Chondrocyte (in vitro differentiated cells): ENCODE data around the gene USO1. TPM values are rescaled to one million over a fixed set of nuclear protein-coding genes. Genes with fewer than 3 reads are reported as not detected.
"Not testable (repeated sequence)": the region's sequence is repeated elsewhere in the genome, so short reads cannot be mapped to it uniquely, and the experiment has no call there.

ENCODE experiments used
- DNase-seq: peaks from one replicate; pipeline ENCODE4 v3.0.0; 2021; ENCODE audit warnings: mixed read lengths, low spot score
- H3K27ac Mint-ChIP-seq: one replicate; pipeline ENCODE4 v1.8.0; 2021; ENCODE audit warnings: mild to moderate bottlenecking, moderate library complexity, mixed read lengths; ENCODE audit not compliant: unreplicated experiment
- H3K27me3 Mint-ChIP-seq: 2 replicates; pipeline ENCODE4 v1.8.0; 2021; ENCODE audit warnings: low read depth, mixed read lengths
- H3K36me3 Mint-ChIP-seq: 2 replicates; pipeline ENCODE4 v1.8.0; 2021; ENCODE audit warnings: low read depth, mixed read lengths
- H3K4me1 Mint-ChIP-seq: 2 replicates; pipeline ENCODE4 v1.8.0; 2021; ENCODE audit warnings: low read depth, mild to moderate bottlenecking, mixed read lengths
- H3K4me3 Mint-ChIP-seq: one replicate; pipeline ENCODE4 v1.8.0; 2021; ENCODE audit warnings: mild to moderate bottlenecking, moderate library complexity, mixed read lengths; ENCODE audit not compliant: unreplicated experiment
- H3K9me3 Mint-ChIP-seq: 2 replicates; pipeline ENCODE4 v1.8.0; 2021; ENCODE audit warnings: low read depth, mixed read lengths
- CTCF ChIP-seq: fragments of 200-600 bp; sonication (generic); IDR thresholded peaks from 2 replicates; pipeline ENCODE4 v1.5.0; 2021; ENCODE audit warnings: antibody characterized with exemption, mild to moderate bottlenecking, moderate library complexity
- total RNA-seq: library from RNA; stranded (reverse); gene quantifications from 3 replicates; pipeline ENCODE4 v1.2.1, GENCODE V29; 2021

USO1 gene
- total RNA-seq, 1 donor from 2014 or later, result 86.4 TPM

DNA sequence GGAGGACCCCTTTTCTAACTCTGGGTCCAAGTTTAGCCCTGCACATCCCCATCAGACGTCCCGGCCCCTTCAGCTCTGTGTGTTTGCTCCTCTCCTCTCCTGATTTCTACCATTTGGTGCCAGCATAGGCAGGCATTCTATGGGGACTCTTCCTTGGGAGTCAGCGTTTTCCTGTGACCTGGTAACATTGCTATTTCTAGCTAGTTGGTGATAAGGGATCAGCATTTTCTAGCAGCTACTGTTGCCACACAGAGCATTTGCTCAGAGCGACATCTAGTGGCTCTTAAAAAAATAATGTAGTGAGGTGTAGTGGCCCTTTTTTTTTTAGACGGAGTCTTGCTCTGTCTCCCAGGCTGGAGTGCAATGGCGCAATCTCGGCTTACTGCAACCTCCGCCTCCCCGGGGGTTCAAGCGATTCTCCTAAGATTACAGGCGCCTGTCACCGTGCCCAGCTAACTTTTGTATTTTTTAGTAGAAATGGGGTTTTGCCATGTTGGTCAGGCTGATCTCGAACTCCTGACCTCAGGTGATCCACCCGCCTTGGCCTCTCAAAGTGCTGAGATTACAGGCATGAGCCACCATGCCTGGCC is 123.9 kb downstream of the USO1 start:
- not testable (repeated sequence) for H3K4me3 Mint-ChIP-seq, H3K27me3 Mint-ChIP-seq, H3K36me3 Mint-ChIP-seq, DNase-seq, H3K9me3 Mint-ChIP-seq
- Mint-ChIP-seq H3K4me1 (peaks cover 33% of the 10 kb centered on the region), H3K27ac (peak overlapping the region; percentile 80)
- peak; percentile 88 for TF ChIP-seq CTCF

DNA sequence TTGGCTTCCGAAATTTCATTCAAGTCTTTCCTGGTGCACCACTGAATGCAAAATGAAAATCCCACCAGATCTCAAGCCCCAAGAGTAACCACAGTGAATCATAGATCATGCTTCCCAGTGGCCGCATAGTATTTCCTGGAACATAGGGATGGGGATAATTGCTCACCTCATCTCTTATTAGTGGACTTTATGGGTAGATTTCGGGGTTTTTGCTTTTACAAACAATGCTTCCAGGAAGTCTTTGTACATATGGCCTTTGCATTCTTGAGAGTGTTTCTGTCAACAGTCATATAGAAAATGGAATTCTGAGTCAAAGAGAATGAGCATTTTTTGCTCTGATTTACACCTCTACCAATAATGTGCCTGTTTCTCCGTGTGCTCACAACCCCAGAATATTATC is 124.5 kb downstream of the USO1 start:
- H3K27ac Mint-ChIP-seq, result no peak overlapping the region
- no peak for TF ChIP-seq CTCF

GRCh38 chr4:75849461-75849860 is 125.1 kb downstream of the USO1 start:
- Mint-ChIP-seq H3K4me1 (peaks cover 23% of the 10 kb centered on the region), H3K27ac (no peak overlapping the region), H3K4me3 (no peak overlapping the region), H3K27me3 (peaks cover 6% of the 10 kb centered on the region), H3K9me3 (no peaks in the 10 kb centered on the region), H3K36me3 (no peaks in the 10 kb centered on the region)
- TF ChIP-seq CTCF, result no peak
- DNase-seq, result no peak

More for the DNA sequence above, 124.5 kb downstream of the USO1 start:
- no peak for DNase-seq
- no peaks in the 10 kb centered on the region for H3K9me3 Mint-ChIP-seq
- H3K4me1 Mint-ChIP-seq, result peaks cover 29% of the 10 kb centered on the region
- peaks cover 4% of the 10 kb centered on the region for H3K27me3 Mint-ChIP-seq
- H3K36me3 Mint-ChIP-seq, result no peaks in the 10 kb centered on the region
- H3K4me3 Mint-ChIP-seq, result no peak overlapping the region

DNA sequence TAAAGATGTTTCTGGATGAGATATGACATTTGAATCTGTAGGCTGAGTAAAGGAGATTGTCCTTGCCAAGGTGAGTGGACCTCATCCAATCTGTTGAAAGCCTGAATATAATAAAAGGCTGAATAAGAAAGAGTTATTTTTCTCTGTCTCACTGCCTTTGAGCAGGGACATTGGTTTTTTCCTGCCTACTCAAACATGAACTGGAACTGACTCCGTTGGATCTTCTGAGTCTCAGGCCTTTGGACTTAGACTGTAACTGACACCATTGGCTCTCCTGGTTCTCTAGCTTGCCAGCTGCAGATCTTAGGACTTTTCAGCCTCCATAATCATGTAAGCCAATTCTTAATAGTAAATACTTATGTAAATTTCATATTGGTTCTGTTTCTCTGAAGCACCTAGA is 134.3 kb downstream of the USO1 start:
- peaks cover 5% of the 10 kb centered on the region for H3K27me3 Mint-ChIP-seq
- no peaks in the 10 kb centered on the region for H3K4me1 Mint-ChIP-seq
- no peak overlapping the region for H3K27ac Mint-ChIP-seq
- no peaks in the 10 kb centered on the region for H3K9me3 Mint-ChIP-seq
- H3K36me3 Mint-ChIP-seq, result no peaks in the 10 kb centered on the region
- no peak overlapping the region for H3K4me3 Mint-ChIP-seq
- no peak for DNase-seq
- TF ChIP-seq CTCF, result no peak

GRCh38 chr4:75860606-75861005 is 136.2 kb downstream of the USO1 start:
- Mint-ChIP-seq H3K36me3 (no peaks in the 10 kb centered on the region), H3K27me3 (no peaks in the 10 kb centered on the region)

More at GRCh38 chr4:75860606-75861005, 136.2 kb downstream of the USO1 start:
- no peak for TF ChIP-seq CTCF
- DNase-seq, result no peak
- no peak overlapping the region for H3K27ac Mint-ChIP-seq
- no peak overlapping the region for H3K4me3 Mint-ChIP-seq
- H3K4me1 Mint-ChIP-seq, result no peaks in the 10 kb centered on the region
- H3K9me3 Mint-ChIP-seq, result no peaks in the 10 kb centered on the region

Other genes with a start within 250 kb of the USO1 start
- gene RCHY1, start 210.2 kb upstream of the USO1 start, total RNA-seq, result 15.2 to 18.7 TPM (median 17.6 TPM) in 3 replicates
- gene THAP6, start 210.1 kb upstream of the USO1 start, total RNA-seq, result 12.9 to 13.2 TPM (median 13.2 TPM) in 3 replicates
- gene ODAPH, start 168.5 kb upstream of the USO1 start, total RNA-seq, result not detected in 3 replicates
- gene CDKL2, start 94.0 kb upstream of the USO1 start, total RNA-seq, result 2.1 to 4.2 TPM (median 2.7 TPM) in 3 replicates
- 153 to 161 TPM (median 157 TPM) in 3 replicates for gene G3BP2, start 51.2 kb upstream of the USO1 start, total RNA-seq
- not detected in 3 replicates for gene PPEF2, start 177.9 kb downstream of the USO1 start, total RNA-seq
- gene NAAA, start 216.4 kb downstream of the USO1 start, total RNA-seq, result 18.3 to 19.2 TPM (median 18.6 TPM) in 3 replicates